HG03442 (cell line): ENCODE data around the gene CILP2.

Experiments used
- ATAC-seq: cut with Tn5 transposase; IDR thresholded peaks from one replicate; pipeline ENCODE4 v1.9.1; 2021; ENCODE audit warnings: mild to moderate bottlenecking, moderate library complexity; ENCODE audit not compliant: unreplicated experiment

CILP2 gene

DNA sequence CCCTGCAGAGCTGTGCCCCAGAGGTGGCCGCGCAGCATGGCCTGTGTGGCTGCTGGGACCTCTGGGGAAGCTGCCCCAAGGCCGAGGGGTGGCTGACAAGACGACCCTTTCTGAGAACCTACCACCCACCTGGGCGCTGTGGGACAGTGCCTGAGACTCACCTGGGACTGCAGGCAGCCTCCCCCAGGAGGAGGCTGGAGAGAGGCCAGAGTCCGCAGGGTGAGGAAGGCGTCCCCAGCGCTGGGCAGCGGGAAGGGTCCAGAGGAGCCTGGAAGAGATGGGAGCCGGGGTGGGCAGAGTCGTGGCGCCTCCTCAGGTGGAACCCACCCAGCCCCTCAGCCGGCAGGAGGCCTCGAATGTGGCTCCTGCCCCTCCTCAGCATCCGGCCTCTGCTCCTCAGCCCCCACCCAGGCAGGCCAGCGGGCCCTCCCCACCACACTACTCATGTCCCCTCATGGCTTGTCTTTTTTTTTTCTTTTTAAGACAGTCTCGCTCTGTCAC is 25.3 kb downstream of the CILP2 start:
- ATAC-seq, result no peak

DNA sequence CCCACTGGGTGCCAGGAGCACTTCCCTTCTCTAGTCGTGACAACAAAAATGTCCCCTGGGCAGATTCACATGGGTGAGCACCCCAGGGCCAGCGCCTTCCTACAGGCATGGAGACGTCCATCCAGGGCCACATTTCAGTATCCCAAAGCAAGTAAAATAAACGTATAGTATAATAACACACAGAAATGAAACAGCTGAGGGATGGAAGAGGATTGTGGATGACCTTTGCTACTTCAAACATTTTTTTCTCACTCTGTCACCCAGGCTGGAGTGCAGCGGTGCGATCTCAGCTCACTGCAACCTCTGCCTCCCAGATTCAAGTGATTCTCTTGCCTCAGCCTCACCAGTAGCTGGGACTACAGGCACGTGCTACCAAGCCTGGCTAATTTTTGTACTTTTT is 28.2 kb downstream of the CILP2 start:
- no peak for ATAC-seq

DNA sequence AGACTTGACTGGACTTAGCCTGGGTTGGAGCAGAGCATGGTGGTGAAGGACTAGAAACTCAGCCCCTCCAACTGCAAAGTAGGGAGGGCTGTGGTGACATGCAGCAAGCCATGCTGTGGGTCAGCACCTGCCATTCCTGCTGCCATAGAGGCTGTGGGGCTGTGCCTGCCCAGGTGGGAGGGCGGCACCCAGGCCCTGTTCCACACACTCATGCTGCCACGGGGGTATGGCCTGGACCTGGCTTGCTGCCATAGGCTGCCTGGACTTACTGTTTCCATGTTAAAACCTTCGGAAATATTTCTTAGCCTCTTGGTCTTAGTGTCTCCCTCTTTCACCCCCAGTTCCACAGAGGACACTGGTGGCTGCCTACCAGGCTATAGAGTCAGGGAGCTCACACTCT is 29.3 kb downstream of the CILP2 start:
- no peak for ATAC-seq

DNA sequence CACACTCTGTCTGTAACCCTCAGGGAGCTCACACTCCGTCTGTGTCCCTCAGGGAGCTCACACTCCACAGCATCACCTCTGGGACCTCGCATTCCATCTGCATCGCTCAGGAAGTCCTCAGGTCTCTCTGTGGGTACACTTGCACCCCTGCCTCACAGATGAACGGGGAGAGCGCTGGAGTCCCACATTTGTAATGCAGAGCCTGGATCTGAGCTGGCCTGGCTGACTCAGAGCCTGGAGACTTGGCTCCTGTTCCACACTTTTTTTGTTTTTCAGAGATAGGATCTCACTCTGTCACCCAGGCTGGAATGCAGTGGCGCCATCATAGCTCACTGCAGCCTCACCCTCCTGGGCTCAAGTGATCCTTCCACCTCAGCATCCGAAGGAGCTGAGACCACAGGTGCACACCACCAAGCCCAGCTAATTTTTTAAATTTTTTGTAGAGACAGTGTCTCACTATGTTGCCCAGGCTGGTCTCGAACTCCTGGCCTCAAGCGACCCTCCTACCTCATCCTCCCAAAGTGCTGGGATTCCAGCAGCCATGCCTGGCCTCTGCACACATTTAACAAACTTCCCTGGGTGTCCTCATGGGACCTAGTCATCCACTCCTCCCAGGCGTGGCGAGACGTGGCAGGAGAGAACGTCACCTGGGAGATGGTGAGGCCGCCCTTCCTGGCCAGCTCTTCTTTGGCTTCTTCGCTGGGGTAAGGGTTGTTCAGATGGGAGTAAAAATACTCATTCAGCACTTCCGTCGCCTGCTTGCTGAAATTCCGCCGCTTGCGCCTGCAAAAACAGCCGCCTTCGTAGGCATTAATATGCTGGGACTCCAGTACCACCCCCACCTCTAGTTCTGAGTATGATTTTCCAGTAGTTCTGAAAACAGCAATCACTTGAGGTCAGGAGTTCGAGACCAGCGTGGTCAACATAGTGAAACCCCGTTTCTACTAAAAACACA is 31.0 kb downstream of the CILP2 start:
- no peak for ATAC-seq

DNA sequence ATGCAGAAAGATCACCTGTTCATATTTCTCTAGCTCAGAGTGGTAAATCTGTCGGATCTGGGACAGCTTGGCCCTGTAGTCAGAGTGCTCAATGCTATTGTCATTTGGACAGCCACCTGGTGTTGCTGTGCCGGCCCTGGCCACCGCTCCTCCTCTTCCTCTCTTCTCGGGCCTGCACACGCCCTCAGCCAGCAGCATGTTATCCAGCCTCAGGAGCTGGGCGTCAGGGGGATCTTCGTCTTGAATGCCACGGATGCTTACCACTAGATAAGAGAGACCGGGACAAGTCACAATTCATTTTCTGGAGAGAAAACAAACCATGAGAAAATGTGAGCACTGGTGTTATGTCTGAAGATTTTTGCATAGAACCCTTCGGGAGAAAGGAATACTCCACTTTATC is 32.5 kb downstream of the CILP2 start:
- ATAC-seq, result no peak

DNA sequence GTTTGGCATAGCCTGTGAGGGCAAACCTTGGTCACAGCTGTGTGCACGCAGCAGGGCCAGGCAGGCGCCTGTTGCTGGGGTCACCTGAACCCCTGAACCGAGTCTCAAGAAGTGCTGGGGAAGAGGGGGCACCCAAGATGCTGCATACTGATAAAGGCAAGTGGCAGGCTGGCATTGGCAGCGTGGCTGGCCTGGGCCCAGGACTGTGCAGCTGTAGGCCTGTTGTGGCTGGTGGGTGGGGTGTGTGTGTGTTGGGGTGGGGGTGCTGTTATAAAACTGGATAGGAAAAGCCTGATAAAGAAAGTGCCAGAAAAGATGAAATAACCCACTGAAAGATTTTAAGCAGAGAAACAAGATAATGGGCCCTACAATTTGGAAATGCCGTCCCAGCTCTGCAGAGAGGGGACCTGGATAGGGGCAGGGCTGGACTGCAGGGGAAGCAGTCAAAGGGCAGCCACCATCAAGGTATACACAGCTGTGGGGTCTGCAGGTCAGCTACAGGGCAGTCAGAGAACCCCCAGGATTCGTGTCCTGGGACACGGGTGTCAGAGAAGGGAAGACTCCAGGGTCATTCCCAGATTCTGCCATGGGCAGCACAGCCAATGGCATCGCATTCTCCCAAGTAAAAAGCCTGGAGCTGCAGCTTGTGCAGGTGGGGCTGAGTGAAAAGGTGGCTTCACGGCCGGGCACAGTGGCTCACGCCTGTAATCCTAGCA is 33.2 kb downstream of the CILP2 start:
- ATAC-seq, result no peak

DNA sequence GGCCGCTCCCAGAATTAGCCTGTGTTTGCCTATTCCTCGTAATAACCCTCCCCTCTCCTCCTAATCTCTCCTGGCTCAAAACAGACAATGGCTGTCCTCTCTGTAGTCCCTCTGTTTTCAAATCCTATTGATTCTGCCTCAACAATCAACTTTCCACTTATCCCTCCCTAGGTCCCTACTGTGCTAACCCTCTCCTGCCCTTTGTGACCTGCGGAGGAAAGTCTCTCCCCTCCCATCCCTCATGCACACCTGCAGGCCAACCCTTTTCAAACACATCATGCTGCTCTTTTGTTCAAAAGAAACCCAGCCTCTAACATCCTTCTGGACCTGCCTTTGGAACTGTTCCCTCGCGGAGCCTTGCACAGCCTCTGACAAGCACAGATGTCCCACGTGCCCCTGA is 37.3 kb downstream of the CILP2 start:
- ATAC-seq, result no peak

DNA sequence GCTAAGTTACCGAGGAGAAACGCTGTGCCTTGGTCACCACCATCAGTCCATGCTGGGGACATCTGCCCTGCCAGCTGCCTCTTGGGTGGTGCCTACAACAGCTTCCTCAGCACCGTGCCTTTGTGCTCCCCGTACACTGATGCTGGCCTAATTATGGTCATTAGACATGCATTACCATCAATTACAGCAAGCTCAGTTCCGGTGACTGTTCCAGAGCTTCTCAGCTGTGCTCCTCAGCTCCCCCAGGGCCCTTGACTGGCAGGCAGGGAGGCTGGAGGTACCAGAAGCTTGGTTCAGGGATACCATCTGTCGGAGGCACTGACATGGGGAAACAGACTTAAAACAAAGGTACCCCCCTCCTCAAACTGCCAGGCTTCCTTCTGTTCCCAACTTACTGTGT is 40.2 kb downstream of the CILP2 start:
- ATAC-seq, result no peak

DNA sequence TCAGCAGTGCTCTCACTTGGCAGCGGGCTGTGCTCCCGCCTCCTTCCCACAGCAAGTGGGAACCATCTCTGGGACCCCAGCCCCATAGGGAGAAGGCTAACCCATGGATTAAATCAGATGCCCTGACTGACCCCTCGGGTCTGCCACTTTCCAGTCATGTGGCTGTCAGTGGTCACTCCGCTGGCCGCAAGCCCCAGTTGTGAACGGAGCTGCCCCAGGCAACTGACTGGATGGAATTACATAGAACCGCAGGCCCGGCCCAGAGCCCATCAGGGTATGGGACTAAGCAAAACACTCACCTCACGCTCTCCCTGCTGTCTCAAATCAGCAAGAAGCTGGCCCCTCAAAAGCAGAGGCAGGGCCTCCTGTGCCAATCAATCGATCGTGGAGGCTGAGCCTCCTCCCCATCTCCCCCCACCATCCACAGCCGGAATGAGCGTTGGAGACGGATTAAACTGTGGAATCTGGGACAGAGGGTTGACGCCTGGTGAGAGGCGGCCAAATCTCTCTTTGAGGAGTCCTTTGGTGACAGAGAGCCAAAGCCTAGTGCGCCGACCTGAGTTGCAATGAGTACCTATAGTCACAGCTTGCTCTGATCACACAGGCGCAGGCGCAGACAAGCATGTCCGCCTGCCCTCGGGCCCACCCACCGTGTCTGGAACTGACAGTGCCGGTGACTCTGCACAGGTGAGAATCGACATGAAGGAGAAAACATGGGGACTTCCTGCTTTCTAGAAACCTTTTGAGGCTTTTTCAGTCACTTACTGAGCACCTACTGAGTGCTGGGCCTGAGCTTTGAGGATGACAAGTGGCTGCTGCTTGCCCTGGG is 41.7 kb downstream of the CILP2 start:
- no peak for ATAC-seq

DNA sequence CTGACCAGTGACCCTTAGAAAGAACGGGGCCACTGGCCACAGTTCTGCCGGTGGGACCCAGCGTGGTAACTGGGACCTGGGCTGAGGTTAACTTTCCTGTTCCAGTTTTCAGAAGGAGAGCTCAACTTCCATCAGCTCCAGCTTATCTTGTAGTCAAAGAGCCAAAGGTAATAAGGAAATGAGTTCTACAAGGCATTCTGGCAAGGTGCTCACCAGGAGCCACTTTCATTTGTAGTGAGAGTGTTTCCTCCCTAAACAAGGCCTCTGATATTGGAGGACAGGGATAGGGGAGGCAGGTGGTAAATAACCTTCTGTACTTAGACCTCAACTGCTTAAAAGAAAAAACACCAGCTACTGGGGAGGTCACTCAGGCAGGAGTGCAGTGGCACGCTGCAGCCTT is 42.4 kb downstream of the CILP2 start:
- ATAC-seq, result no peak

DNA sequence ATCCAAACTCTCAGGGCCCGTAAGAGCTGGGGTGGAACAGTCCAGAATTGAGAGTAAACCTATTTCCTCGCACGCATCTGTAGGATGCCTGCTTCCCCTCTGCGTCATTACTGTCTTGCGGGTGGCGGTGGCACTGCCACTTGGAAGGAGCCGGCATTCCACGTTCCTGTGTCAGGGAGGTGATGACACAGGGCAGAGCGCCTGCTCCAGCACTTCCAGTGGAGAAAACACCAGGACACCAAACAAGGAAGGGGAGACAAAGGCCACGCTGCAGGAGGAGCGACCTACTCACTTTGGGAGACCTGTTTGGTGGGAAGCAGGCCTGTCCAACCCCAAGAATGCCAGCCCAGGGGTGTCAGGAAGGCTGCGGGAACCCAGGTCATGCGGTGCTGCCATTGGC is 43.3 kb downstream of the CILP2 start:
- ATAC-seq, result no peak

DNA sequence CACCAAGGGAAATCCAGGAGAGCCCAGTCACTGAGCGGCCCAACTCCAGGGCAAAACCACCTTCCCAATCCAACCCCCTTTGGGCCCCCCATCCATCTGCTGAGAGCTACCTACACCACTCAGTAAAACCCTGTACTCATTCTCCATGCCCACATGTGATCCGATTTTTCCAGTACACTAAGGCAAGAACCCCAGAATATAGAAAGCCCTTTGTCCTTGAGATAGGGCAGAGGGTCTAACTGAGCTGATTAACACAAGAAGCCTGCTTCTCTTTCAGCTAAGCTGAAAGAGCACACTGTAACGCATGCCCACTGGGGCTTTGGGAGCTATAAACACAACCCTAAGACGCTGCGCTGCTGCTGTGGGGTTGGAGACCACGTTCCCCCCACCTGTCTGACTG is 44.4 kb downstream of the CILP2 start:
- no peak for ATAC-seq

DNA sequence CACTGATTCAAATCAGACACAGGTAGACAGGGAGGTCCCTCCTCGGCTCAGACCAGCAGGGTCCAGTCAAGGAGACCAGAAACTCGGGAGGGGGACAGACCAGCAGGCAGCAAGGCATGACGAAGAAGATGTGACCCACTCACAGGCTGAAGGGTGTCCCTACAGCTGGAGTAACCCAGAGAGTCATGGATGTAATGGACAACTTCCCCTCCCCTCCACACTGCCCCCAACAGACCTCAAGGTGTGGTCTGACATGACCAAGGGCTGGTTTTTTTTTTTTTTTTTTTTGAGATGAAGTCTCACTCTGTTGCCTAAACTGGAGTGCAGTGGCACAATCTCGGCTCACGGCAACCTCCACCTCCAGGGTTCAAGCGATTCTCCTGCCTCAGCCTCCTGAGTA is 46.3 kb downstream of the CILP2 start:
- ATAC-seq, result no peak

DNA sequence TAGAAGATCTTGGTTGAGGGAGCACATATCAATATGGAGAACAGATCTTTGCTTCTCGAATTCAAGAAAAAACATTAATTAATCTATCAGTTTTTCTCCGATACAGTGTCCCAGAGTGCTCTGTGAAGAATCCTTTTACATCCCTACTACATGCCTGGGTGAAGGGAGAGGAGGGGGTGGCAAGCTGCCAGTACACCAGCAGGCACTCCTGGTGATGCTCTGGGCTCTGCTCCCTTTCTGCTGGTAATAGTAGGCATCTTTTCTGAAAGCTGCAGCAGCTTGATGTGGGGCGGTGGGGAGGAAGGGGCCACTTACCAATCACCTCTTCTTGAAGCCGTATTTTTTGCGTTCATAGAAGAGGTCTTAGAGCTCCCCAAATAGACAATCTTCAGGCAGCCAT is 49.7 kb downstream of the CILP2 start:
- ATAC-seq, result no peak

DNA sequence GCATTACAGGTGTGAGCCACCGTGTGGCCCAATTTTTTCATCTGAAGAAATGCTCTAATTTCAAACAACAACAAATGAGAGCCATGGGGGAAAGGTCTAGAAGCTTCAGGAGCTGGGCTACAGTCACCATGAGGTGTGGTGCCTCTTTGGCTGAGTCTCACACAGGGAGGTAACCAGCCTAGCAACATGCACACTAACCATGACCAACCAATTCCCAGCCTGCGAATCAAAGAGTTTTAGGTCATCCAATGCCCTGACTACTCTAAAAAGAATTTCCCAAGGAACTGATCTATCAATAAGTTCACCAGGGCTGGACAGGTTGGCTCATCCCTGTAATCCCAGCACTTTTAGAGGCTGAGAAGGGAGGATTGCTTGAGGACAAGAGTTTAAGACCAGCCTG is 50.5 kb downstream of the CILP2 start:
- no peak for ATAC-seq

DNA sequence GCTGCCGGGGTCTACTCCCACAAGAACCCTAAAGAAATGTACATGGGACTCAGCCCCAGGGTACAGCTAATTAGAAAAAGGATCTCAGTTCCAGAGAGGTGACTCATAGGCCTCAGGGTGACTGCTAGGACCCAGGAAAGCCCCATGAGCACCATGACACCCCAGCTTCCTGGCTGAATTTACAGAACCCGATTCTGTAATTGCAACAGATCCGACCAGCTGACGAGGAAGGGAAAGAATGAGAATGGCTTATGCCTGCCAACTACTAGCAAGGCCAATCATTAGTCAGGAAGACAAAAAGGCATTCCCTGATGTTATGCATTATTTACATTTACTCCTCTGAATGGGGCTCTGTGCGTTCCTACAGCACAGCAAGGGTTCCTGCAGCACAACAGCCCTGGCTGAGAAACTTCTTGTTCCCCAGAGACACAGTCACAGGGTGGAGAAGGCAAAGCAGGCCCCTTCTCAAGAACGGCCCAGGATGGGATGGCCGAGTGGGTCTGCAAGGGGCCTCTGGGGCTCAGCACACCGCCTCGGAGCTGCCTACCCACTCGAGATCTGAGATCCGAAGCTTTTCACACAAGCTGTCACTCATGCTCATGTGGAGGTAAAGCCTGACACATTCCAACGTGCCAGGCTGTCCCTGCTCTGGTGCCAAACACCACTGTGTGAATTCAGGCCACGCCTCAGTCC is 53.2 kb downstream of the CILP2 start:
- peak; percentile 62 for ATAC-seq

DNA sequence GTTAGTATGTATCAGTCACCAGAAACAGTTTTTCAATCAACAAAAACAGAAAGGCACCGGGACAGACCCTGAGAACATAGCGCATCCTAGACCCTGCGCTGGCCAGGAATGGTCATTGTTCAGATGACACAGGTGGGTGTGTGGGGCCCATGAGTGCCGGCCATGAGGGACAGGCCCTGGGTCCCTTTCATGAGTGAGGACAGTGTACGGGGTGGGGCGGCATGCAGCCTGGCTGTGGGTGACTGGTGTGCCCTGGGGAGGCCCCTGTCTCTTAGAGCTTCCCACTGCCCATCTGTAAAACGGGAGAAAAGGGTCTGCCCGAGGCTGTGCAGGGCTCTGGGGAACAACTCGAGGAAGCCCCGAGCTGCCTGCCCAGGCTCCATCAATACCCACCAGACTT is 54.6 kb downstream of the CILP2 start:
- ATAC-seq, result no peak

DNA sequence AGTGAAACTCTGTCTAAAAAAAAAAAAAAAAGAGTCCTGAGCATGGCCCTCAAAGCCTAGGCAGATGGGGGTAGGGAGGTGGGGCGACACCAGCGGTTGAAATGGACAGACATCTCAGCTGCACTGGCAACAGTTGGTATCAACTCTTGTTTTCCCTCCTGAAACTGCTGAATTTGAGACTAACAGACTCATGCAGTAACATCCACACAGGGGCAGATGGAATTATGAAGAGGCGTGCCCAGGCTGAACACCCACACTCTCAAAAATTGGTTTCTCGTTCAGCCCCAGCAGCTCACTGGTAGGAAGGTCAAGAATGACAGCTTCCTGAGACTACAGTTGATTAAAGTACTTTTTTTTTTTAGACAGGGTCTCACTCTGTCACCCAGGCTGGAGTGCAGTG is 56.3 kb downstream of the CILP2 start:
- no peak for ATAC-seq

DNA sequence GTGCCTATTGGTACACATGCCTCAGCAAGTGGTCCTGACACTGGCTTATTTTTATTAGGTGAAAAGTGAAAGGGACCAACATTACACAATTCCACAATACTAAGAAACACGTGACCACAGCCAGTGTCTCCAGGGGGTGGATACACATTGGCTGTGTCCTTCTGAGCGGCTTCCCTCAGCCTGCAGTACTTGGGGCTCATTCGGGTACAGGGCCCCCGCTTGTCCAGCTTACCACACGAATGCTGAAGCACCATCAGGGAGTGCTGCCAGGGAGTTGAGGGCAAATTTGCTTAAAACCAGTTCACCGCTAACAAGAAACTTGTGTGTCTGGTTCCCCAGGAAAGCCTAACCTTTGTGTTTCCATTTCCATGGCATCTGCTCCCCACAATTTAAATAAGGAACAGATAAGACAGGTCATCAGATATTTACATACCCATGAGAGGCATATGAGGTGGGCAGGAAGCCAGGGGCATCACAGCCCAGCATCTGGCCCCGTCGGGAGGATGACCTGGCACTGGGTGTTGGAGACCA is 57.2 kb downstream of the CILP2 start:
- ATAC-seq, result no peak
